ENCODE measurements around the gene SLC8A1.

The SLC8A1 gene

DNA sequence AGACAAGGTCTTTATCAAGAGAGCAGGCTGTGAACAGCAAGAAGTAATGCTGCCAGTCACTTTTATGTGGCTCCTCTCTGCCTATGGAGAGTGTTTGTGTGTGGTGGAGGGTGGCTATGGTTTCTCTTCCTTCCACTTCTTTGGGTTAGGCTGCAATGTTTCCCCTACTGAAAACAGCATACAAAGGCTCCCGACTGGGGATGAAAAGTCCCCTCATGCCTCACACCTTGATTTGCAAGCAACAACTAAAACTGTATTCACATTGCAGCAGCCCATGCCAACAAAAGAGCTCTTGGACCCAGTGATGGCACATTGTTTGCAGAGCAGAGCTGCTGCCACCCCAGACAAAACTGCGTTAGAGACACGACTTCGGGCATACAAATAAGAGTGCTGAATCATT is 301.6 kb downstream of the SLC8A1 start:
- no peak for DNase-seq (ENCODE audit: low spot score)

- DNase-seq (ENCODE audit: low spot score) = no peak
These were observed 303.6 kb downstream of the SLC8A1 start for GRCh38 chr2:40148334-40148733.

DNA sequence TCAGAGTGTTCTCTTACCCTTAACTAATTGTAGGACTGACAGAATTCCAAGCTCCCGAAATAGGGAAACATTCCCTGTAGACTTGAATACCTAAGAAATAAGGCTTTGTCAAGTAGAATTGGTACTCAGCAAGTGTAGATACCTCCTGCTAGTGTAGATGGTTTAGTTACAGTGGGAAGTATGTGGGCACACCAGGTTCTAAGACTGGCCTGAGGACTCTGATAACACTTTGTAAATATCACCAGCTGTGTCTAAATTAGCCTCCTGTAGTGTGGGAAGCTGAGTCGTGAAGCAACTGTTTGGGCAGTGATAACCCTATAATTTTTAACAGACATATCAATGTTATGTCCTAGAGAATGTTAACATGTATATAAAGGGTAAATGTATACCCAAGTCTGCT is 304.5 kb downstream of the SLC8A1 start:
- no peak for DNase-seq (ENCODE audit: low spot score)

- no peak for DNase-seq (ENCODE audit: low spot score)
These were observed 307.9 kb downstream of the SLC8A1 start for GRCh38 chr2:40144022-40144421.

DNA sequence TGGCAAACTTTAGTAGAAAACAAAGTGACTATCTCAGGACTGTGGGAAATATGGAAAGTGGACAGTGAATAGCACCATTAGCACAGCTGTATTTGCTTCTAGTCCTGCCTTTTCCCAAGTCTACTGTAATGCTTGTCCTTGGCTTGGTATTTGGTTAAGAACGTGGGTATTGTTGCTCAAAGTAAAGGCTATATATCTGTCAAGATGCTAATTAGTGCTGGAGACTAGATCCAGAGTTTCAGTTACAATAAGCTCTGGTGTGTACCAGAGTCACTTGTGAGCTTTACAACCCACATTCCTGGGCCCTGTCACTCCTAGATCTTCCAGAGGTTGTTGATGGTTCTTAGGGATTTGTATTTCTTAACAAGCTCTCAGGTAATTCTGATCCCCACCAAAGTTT is 313.6 kb downstream of the SLC8A1 start:
- no peak for DNase-seq (ENCODE audit: low spot score)

GRCh38 chr2:40131081-40131704 is 320.7 kb downstream of the SLC8A1 start:
- no peak for DNase-seq (ENCODE audit: low spot score)

- DNase-seq (ENCODE audit: low spot score) = no peak
These were observed 321.5 kb downstream of the SLC8A1 start for GRCh38 chr2:40130251-40130994.

DNA sequence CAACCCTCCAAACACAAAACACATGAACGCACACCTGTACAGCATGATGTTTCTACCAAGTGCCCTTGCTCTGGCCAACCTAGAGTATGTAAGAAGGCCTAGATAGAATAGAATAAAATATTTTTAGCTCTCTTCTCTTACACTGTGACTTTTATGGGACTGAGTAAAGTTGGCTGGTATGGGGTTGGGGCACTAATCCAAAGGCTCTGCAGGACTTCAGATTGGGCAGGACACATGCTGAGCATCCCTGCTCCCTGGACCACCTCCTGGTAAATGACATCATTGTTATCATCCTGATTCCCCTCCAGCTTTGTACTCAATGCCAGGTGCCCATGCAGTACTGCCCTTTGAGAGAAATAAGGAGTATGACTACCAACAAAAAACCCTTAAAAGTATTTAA is 322.2 kb downstream of the SLC8A1 start:
- no peak for DNase-seq (ENCODE audit: low spot score)

DNA sequence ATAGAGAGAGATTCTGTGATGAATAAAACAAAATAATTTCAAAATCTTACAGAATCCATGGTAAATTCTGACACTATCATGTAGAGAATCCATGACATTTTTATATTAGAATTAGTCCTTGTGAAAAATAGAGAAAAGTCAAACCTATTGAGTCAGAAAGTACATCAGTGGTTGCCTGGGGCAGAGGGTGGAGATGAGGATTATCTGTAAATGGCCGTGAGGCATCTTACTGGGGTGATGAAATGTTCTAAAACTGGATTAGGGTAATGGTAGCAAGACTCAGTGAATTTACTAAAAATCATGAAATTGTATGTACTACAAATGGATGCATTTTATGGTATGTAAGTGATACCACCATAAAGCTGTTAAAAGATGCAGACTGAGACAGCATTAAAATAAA is 323.1 kb downstream of the SLC8A1 start:
- no peak for DNase-seq (ENCODE audit: low spot score)

- DNase-seq (ENCODE audit: low spot score) = no peak
These were observed 323.9 kb downstream of the SLC8A1 start for GRCh38 chr2:40127890-40128557.

- DNase-seq (ENCODE audit: low spot score) = no peak
These were observed 324.7 kb downstream of the SLC8A1 start for GRCh38 chr2:40127146-40127545.

DNA sequence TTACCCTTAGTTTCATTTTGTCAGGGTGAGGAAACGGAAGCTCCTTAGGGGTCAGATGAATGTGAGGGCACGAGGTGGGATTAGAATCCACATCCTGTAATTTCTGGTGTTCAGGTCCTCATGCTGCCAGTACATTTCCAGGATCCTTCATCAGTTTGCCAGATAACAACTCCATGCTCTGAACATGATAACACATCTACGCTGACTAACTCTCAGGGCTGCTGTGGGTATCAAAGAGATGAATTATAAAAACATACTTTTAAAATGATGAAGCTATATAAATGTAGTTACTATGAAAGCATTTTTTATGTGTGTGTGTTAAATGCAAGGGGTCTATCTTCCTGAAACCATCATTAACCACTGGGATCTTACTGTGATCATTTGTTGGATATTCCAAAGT is 325.9 kb downstream of the SLC8A1 start:
- no peak for DNase-seq (ENCODE audit: low spot score)

- no peak for DNase-seq (ENCODE audit: low spot score)
These were observed 328.1 kb downstream of the SLC8A1 start for GRCh38 chr2:40123746-40124145.

DNA sequence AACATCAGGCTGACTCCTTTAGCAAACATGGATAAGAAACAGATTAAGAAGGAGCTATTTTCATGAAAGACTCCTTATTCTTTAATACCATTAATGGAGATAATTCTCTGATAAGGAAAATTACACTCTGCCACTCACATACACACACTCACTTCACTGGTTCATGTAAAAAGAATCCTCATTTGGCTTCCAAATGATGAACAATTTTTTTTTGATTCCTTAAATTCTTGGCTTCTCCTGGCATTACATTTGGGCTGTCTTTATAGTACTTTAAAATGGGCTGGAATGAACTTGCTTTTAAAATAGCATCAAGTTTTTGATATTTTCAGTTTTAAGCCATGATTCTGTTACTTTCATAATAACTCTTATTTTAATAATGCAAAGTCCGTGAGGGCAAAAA is 328.6 kb downstream of the SLC8A1 start:
- DNase-seq (ENCODE audit: low spot score) = no peak

GRCh38 chr2:40120957-40121356 is 330.9 kb downstream of the SLC8A1 start:
- DNase-seq (ENCODE audit: low spot score) = no peak

- DNase-seq (ENCODE audit: low spot score) = no peak
These were observed 331.9 kb downstream of the SLC8A1 start for GRCh38 chr2:40120026-40120425.

DNA sequence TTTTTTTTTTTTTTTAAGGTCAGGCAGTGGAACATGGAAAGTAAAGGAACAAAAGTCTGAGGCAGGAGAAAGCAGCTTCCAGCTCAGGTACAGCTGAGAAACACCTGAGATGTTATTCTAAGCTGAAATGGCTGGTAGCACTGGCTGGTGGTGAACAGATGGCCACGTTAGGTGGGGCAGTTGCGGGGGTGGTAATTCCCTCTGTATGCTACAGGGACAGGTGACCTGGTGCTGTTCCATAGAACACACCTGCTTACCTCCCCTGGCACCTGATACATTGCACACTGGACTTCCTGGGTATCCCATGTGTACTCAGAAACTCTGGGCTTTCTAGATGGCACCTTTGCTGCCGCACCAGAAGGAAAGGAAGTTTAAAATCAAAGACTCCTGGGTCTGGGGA is 333.3 kb downstream of the SLC8A1 start:
- no peak for DNase-seq (ENCODE audit: low spot score)

GRCh38 chr2:40115894-40116293 is 336.0 kb downstream of the SLC8A1 start:
- no peak for DNase-seq (ENCODE audit: low spot score)

DNA sequence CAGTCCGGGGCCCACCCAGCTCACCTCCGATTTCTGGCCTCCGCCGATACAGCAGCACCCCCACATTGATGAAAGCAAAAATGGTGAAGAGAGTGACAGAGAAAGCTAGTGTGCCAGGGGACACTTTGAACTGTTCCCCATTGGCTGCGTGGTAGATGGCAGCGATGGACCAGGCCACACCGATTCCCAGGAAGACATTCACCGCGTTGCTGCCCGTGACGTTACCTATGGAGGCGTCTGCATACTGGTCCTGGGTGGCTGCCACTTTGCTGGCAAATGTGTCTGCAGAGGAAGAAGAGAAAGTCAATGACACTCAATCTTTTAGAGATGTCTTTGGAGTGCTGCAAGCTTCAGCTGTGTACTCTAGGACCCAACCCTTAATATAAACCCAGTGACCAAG is 336.5 kb downstream of the SLC8A1 start:
- no peak for DNase-seq (ENCODE audit: low spot score)

GRCh38 chr2:40113997-40114396 is 337.9 kb downstream of the SLC8A1 start:
- no peak for DNase-seq (ENCODE audit: low spot score)

DNA sequence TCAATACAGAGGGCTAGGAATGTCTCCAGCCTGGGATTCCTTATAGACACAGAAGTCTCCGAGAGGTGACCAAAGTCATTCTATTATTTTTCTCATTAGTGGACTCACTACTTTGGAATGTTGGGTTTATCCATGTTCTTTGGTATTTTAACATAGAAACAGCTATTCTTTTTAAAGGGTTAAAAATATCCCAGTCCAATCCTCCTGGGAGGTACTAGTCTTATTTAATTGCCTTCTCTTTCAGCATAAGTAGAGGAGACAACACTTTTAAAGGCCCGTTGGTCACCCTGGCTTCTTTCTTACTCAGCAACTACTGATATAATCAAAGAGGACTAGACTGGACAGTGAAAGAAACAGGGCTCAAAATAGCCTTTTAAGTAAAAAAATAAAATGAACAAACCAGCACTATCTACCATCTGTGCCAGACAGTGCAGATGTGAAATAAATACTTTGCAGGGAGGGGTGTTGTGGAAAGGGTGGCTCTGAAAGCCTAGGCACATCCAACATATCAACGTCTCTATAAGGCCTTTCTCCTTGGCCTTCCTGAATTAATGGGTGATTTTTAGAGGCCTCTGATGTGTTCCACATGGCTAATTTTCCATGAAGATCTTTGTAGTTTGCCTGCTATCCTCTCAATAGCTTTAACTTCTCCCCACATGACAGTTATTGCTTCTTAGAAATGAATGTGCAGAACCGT is 338.5 kb downstream of the SLC8A1 start:
- no peak for DNase-seq (ENCODE audit: low spot score)

DNA sequence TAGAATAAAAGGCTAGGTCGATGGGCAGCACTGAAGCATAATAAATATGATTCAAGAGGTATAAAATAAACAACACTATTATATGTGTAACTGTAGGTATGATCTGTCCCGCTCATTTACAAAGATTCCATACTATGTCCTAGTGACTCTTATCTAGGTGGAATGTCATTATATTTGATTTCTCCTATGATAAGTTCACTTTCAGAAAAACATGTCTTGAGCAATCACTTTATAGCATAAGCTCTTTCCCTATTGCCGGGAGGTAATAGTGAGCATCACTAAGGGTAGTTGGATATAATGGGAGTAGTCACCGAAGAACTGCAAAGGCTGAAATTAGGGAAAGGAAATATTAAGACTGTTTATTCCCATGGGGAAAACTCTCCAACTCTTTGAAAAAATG is 342.5 kb downstream of the SLC8A1 start:
- no peak for DNase-seq (ENCODE audit: low spot score)

DNA sequence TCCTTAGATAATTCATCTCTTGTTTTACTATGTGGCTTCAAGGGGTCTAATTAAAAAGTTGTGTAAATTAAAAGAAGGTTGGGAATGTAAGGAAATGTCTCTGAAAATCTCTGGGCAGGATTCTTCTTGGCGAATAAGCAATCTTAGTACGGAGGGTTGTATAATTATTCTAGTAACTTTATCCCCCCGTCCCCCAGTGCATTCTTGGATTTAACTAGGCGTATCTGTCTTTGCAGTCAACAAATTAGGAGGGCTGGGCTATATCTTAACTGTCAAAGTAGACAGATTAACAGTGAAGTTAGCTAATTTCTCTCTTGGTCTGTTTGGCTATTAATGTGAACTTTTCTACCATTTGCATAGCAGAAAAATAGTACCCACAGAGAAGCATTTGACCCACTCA is 343.0 kb downstream of the SLC8A1 start:
- no peak for DNase-seq (ENCODE audit: low spot score)

All from RKO (cell line).